ENCODE measurements around the gene ST8SIA6. TPM values are rescaled to one million over a fixed set of nuclear protein-coding genes. Genes with fewer than 3 reads are reported as not detected.

The ST8SIA6 gene
- total RNA-seq, 4 donors from 2014 or later, result 0.45 to 5.6 (median 1.5) TPM

DNA sequence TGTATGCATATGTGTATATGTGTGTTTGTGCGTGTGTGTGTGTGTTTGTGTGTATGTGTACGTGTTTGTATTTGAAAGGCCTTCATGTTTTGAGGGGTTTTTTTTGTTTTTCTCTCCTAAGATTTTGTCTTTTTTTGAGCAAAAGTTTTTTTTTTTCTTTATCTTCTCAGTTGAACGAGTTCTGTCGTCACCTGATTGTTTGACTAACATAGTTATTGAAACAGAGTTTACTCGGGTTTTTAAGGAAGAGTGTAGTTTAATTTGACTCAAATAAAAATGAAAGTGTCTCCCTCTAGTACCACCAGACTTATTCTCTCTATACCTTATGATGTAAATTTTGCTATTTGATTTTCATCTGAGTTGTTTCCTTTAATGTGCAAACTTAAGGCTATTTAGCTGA is 73.5 kb downstream of the ST8SIA6 start:
- DNase-seq, result no peak
- intact Hi-C loops (cut with DNase I), result no loop called here
- Histone ChIP-seq H3K4me3 (replicated peaks in 1 of 3) (no peak overlapping the region), H3K36me3 (no peaks in the 10 kb centered on the region), H3K4me1 (no peaks in the 10 kb centered on the region), H3K27me3 (no peaks in the 10 kb centered on the region), H3K9me3 (no peaks in the 10 kb centered on the region), H3K27ac (no peak overlapping the region)
- WGBS, 2 donors, result 60 to 70% methylated on average over 5 of the region's 5 CpGs
- TF ChIP-seq POLR2A (IDR thresholded peaks at IDR 0.05) (no peak), CTCF (IDR thresholded peaks at IDR 0.05) (no peak)

DNA sequence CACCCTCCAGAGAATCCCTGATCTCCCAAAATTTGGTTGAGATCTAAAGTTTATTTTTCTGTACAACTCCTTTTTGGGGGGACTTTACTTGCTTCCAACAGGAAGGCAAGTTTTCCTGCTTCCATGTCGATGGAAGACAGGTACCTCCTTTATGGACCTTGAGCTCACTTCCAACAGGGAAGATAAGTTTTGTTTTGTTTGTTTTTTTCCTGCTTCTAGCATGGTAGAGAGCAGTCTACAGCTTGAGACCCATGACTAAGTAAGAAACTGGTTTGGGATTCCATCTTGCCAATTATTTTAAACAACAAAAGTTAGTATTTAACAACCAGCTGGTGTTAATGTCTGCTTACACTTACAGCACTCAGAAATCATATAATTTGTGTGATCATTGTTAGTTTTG is 74.4 kb downstream of the ST8SIA6 start:
- Histone ChIP-seq H3K27me3 (no peaks in the 10 kb centered on the region), H3K27ac (no peak overlapping the region), H3K4me1 (no peaks in the 10 kb centered on the region), H3K36me3 (no peaks in the 10 kb centered on the region), H3K4me3 (replicated peaks in 1 of 3) (no peak overlapping the region), H3K9me3 (no peaks in the 10 kb centered on the region)
- no peak for DNase-seq
- WGBS, 2 donors, result 42 to 46% methylated on average over 1 of the region's 1 CpG
- intact Hi-C loops (cut with DNase I), result no loop called here
- no peak for TF ChIP-seq POLR2A (IDR thresholded peaks at IDR 0.05)

DNA sequence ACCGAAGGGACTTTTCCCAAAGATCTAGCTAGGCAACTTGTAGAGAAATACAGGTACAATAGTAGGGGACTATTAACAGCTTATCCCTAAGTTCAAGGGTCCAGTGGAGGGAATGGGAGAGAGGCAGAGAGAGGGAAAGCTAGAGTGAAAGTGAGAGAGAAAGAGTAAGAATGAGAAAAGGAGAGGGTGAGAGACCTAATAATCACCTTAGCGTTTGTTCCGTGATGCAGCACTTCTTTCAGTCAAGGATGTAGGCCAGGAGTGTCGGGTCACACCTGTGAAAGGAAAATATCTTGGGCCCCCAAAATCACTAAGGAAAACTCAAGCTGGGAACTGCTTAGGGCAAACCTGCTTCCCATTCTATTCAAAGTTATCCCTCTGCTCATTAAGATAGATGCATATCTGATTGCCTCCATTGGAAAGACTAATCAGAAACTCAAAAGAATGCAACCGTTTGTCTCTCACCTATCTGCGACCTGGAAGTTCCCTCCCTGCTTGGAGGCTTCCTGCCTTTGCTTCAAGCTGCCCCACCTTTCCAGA is 75.2 kb downstream of the ST8SIA6 start:
- no peak overlapping the region for H3K27ac ChIP-seq
- TF ChIP-seq POLR2A (IDR thresholded peaks at IDR 0.05), result no peak
- no peak for TF ChIP-seq CTCF (IDR thresholded peaks at IDR 0.05)
- no peaks in the 10 kb centered on the region for H3K4me1 ChIP-seq
- H3K4me3 ChIP-seq (replicated peaks in 1 of 3), result no peak overlapping the region
- intact Hi-C loops (cut with DNase I), result no loop called here
- no peak for DNase-seq
- no peaks in the 10 kb centered on the region for H3K9me3 ChIP-seq
- 63 to 74% methylated on average over 6 of the region's 6 CpGs for WGBS, 2 donors
- H3K27me3 ChIP-seq, result no peaks in the 10 kb centered on the region
- H3K36me3 ChIP-seq, result no peaks in the 10 kb centered on the region

DNA sequence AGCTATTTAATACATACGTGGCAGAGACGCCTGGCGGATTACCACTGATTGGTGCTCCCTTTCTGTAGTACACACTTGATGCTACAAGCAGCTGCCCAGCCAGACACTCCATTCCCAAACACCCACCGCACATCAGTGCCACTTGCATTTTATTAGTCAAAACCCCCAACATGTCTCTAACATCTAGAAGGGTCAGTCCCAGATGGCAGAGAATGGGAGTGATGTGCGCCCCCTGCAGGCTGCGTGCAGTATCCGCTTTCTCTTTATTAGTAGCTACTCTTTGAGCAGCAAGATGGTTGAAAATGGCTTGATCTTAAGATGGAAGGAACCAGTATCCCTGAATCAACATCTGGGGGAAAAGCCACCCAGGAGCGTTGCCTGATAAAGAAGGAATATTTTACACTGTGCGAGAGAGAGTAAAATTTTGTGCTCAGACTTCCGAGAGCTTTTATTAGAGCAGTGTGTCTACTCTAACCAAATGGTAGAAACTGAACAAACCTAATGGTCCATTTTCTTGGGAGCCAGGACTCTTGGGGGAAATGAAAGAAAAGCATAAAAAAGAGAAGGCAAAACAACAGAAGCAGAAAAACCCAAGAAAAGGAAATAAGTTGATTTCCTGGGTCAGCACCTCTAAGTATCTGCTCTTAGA is 78.3 kb downstream of the ST8SIA6 start:
- WGBS, 2 donors, result 75 to 81% methylated on average over 10 of the region's 10 CpGs
- no peak for DNase-seq
- no peaks in the 10 kb centered on the region for H3K9me3 ChIP-seq
- TF ChIP-seq POLR2A (IDR thresholded peaks at IDR 0.05) (no peak), CTCF (IDR thresholded peaks at IDR 0.05) (peak in 1 of 6 experiments; percentile 14)
- H3K27me3 ChIP-seq, result no peaks in the 10 kb centered on the region
- no peak overlapping the region for H3K4me3 ChIP-seq (replicated peaks in 1 of 3)
- intact Hi-C loops (cut with DNase I), result no loop called here
- no peaks in the 10 kb centered on the region for H3K36me3 ChIP-seq
- H3K4me1 ChIP-seq, result no peaks in the 10 kb centered on the region
- no peak overlapping the region for H3K27ac ChIP-seq

GRCh38 chr10:17368708-17369272 is 85.6 kb downstream of the ST8SIA6 start:
- no peak for DNase-seq
- 94 to 98% methylated on average over 4 of the region's 4 CpGs for WGBS, 2 donors
- H3K27ac ChIP-seq, result no peak overlapping the region
- no peak overlapping the region for H3K4me3 ChIP-seq (replicated peaks in 1 of 3)
- no peaks in the 10 kb centered on the region for H3K27me3 ChIP-seq
- H3K9me3 ChIP-seq, result no peaks in the 10 kb centered on the region
- no peak for TF ChIP-seq POLR2A (IDR thresholded peaks at IDR 0.05)
- TF ChIP-seq CTCF (IDR thresholded peaks at IDR 0.05), result no peak
- no peaks in the 10 kb centered on the region for H3K36me3 ChIP-seq
- H3K4me1 ChIP-seq, result no peaks in the 10 kb centered on the region
- intact Hi-C loops (cut with DNase I), result no loop called here
